ENCODE data around the gene CEP295NL. TPM values are rescaled to one million over a fixed set of nuclear protein-coding genes. Genes with fewer than 3 reads are reported as not detected.

Gene CEP295NL
- total and polyA plus RNA-seq, 2 of the 13 experiments (the other 11 are each of a cell fraction or from before 2014, with no cell fraction given) = not detected

GRCh38 chr17:78925662-78926555 lies 22.9 kb upstream of the CEP295NL start (continued):
- TF ChIP-seq BORCS8-MEF2B (CRISPR knock-in tag; IDR thresholded peaks at IDR 0.05) (no peak), PAF1 (CRISPR knock-in tag; IDR thresholded peaks at IDR 0.05) (no peak), IKZF1 (IDR thresholded peaks at IDR 0.05) (no peak), SIN3B (IDR thresholded peaks at IDR 0.05; ENCODE audit: low read length) (no peak), TCF7 (IDR thresholded peaks at IDR 0.05; ENCODE audit: low read depth) (no peak), ZNF281 (CRISPR knock-in tag; IDR thresholded peaks at IDR 0.05; ENCODE audit: borderline replicate concordance) (no peak), ZNF512B (CRISPR knock-in tag; IDR thresholded peaks at IDR 0.05; ENCODE audit: borderline replicate concordance) (peak; percentile 43; the same call in 1 of the 2 replicates), ZNF230 (CRISPR knock-in tag; IDR thresholded peaks at IDR 0.05) (0 out of 2 replicates have a peak, but pooled peaks have one; percentile 10), KDM4B (CRISPR knock-in tag; IDR thresholded peaks at IDR 0.05) (no peak), HMG20B (CRISPR knock-in tag; conservative IDR thresholded peaks at IDR 0.05) (no peak), TOPORS (CRISPR knock-in tag; IDR thresholded peaks at IDR 0.05) (no peak), GRHL1 (CRISPR knock-in tag; conservative IDR thresholded peaks at IDR 0.05) (no peak), JARID2 (CRISPR knock-in tag; IDR thresholded peaks at IDR 0.05; ENCODE audit: insufficient replicate concordance) (no peak)
- TF ChIP-seq, protein P1, sequence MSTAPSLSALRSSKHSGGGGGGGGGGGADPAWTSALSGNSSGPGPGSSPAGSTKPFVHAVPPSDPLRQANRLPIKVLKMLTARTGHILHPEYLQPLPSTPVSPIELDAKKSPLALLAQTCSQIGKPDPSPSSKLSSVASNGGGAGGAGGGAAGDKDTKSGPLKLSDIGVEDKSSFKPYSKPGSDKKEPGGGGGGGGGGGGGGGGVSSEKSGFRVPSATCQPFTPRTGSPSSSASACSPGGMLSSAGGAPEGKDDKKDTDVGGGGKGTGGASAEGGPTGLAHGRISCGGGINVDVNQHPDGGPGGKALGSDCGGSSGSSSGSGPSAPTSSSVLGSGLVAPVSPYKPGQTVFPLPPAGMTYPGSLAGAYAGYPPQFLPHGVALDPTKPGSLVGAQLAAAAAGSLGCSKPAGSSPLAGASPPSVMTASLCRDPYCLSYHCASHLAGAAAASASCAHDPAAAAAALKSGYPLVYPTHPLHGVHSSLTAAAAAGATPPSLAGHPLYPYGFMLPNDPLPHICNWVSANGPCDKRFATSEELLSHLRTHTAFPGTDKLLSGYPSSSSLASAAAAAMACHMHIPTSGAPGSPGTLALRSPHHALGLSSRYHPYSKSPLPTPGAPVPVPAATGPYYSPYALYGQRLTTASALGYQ (CRISPR knock-in tag; IDR thresholded peaks at IDR 0.05) = no peak
- TF ChIP-seq, protein P2, sequence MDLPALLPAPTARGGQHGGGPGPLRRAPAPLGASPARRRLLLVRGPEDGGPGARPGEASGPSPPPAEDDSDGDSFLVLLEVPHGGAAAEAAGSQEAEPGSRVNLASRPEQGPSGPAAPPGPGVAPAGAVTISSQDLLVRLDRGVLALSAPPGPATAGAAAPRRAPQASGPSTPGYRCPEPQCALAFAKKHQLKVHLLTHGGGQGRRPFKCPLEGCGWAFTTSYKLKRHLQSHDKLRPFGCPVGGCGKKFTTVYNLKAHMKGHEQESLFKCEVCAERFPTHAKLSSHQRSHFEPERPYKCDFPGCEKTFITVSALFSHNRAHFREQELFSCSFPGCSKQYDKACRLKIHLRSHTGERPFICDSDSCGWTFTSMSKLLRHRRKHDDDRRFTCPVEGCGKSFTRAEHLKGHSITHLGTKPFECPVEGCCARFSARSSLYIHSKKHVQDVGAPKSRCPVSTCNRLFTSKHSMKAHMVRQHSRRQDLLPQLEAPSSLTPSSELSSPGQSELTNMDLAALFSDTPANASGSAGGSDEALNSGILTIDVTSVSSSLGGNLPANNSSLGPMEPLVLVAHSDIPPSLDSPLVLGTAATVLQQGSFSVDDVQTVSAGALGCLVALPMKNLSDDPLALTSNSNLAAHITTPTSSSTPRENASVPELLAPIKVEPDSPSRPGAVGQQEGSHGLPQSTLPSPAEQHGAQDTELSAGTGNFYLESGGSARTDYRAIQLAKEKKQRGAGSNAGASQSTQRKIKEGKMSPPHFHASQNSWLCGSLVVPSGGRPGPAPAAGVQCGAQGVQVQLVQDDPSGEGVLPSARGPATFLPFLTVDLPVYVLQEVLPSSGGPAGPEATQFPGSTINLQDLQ (CRISPR knock-in tag; IDR thresholded peaks at IDR 0.05) = no peak

Data from HepG2 (cell line).